Astrocyte of the hippocampus (primary cell): ENCODE results near the gene KAT6B.

ENCODE experiments used
- DNase-seq: peaks from one replicate; pipeline ENCODE4 v3.0.0; 2011; ENCODE audit warnings: low read depth, low spot score

KAT6B gene

DNA sequence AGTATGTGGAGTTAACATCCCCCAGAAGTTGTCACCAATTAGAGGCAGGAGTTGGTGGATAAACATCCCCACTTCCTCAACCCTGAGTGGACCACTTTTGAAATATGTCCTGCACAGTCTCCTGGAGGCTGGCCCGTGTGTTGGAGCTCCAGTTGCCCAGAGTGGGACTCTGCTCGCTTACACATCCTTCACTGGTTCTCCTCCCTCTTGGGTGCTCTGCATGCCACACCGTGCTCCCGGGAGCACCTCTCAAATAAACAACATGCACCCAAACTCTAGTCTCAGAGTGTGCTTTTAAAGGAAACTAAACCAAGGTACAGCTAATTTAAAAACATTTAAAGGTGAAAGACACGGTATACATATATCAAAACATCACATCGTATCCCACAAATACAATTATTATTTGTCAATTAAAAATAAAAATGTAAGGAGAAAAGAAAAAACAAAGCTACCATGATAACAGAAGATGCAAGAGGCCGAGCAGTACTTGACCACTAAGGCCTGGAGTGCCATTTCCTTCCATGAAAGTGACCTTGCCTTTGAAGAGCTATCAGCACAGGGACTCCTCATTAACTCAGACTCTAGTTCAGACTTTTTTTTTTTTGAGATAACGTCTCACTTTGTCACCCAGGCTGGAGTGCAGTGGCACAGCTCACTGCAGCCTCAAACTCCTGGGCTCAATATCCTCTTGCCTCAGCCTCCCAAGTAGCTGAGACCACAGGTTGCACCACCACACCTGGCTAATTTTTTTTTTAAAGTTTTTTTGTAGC is 237.2 kb downstream of the KAT6B start:
- DNase-seq, result no peak

DNA sequence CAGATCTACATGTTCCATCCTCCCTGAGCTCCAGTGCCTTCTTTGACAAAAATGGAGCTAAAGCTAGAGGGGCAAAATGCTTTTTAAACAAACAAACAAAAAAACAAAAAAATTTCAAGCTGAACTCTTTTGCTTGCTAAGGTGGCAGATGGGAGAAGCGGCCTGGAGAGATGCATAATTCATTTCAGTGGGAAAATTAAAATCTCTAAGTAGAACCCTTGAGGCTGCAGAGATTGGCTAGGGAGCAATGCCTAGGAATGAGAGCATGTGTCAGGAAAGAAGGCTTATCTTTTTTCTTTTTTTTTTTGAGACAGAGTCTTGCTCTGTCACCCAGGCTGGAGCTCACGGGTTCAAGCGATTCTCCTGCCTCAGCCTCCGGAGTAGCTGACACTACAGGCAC is 238.7 kb downstream of the KAT6B start:
- no peak for DNase-seq

DNA sequence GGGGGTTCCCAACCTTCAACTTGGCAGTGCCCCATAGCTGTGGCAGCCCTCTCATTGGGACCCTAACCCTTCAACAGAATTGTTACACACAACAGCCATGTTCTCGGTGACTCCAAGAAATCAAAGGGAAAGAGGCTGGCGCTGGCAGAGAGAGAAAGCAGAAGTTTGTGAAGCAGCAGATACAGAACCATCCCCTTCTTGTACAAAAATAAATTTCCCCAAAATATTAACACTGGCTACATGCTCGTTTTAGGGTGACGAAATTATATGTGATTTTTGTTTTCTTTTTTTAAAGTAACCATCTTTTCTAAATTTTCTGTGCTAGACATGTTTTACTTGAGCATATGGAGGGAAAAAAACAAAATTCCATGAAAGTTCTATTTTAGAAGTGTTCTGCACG is 239.9 kb downstream of the KAT6B start:
- no peak for DNase-seq

DNA sequence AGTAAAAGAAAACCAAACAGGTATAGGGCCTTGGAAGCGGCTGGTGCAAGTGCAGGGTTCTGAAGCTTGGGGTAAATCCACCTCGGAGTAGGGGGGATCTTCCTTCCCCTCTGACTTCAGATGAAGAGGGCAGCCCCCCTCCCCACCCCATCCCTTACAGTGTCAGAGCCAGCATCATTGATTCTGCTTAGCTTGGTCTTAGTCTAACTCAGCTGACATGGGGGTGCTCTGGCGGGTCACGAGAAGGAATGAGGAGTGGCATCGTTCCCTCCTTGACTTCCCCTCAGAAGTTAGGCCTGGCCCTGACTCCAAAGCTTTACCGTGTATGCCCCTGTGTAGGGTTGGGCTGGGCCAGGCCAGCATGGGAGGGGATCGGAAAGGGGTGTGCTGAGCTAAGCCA is 240.9 kb downstream of the KAT6B start:
- no peak for DNase-seq

DNA sequence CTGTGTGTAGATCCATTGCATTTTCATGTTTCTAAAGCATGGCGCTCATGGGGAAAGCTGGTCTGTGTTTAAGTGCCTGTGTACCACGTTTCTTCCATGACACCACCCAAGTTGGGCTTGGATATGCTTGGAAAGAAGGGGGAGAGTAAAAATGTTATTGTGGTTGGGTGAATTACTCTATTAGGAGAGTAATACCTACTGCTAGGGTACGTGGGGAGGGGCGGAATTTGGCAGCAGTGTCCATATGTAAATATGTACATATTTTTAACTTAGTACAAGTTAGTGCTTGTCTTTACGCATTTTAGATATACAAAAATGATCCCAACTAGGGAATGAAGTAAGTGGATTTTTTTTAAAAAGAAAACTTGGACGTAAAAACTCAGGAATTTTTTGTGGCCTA is 242.1 kb downstream of the KAT6B start:
- DNase-seq, result no peak

DNA sequence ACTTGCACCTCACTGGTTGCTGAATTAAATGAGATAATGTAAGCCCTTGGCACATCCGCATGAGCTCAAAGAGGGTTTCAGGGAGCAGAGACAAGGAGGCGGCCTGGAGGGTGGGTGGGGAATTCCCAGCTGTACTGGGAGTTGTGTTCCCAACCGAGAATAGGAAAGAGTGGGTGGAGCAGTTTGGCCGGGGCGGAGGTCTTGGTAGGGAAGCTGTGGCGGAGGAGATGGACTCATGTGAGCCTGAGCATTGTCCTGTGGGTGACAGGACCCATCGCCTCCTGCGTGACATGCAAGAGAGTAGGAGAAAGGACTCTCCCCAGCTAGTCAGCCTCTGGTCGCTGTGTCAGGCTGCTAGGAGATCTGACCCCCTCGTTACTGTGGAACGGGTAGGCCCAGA is 244.1 kb downstream of the KAT6B start:
- DNase-seq, result no peak

DNA sequence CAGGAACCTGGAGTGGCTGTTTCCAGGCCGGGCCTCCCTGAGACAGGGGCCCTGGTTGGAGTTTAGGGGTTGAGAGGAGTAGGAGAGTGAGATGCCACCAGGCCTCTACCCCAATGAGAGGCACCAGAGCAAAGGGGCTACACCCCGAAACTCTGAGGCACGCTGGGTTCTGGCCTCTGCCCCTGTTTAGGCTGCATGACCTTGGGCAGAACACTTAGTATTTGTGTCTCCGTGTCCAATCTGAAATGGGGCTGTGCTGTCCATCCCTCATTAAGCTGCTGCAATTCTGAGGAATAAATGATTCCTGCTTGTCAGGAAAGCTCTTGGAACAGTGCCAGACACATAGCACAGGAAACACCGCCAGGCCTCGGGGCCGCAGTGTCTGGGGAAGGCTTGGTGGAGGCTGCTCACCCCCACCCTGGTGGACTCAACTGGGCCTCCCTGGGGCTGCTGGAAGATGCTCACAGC is 244.6 kb downstream of the KAT6B start:
- peak; percentile 45 for DNase-seq

DNA sequence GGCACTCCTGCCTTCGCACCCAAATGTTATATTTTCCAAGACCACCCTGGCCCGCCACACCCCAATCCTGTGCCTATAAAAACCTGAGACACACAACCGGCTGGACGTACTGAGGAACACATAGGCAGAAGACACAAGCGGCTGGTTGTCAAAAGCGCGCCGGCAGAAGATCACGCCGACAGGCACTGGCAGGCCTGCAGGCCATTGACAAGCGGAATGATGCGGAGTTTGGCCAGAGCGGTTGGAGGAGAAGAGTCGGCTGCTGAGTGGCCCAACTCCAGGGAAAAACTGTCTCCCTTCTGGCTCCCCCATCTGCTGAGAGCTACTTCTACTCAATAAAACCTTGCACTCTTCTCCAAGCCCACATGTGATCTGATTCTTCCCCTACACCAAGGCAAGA is 245.4 kb downstream of the KAT6B start:
- no peak for DNase-seq

DNA sequence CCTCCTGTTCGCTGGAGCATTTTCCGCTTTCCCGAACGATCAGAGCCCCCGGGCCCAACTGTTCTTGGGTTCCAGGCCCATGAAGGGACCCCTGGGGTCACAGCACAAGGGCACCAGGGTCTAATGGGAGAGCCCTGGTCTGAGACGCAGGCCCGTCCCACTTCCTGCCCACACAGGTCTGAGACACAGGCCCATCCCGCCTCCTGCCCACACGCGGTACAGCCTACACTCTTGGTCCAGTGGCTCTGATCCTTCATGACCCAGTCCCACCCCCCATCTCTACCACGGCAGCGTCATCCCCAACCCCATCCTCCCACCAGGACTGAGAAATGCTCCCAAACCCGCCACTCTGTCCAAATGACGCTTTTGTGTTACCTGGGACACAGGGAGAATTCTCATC is 246.3 kb downstream of the KAT6B start:
- no peak for DNase-seq

DNA sequence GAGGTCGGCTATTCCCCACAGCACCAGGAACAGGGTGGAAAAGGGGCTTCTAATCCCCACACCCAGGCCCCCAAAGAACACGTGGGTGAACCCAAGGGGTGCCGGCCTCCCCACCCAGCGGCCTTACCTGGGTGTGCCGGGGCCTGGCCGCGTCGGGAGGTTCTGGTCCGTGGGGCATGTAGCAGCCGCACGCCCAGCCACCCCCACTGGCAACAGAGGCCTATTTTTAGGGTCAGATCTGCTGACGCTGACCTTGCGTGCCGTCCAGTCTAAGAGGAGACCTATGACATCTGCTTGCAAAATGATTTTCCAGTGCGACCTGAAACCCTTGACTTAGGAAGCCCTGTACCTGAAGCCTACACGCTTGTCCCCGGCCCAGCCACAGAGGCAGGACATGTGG is 247.0 kb downstream of the KAT6B start:
- DNase-seq, result no peak

DNA sequence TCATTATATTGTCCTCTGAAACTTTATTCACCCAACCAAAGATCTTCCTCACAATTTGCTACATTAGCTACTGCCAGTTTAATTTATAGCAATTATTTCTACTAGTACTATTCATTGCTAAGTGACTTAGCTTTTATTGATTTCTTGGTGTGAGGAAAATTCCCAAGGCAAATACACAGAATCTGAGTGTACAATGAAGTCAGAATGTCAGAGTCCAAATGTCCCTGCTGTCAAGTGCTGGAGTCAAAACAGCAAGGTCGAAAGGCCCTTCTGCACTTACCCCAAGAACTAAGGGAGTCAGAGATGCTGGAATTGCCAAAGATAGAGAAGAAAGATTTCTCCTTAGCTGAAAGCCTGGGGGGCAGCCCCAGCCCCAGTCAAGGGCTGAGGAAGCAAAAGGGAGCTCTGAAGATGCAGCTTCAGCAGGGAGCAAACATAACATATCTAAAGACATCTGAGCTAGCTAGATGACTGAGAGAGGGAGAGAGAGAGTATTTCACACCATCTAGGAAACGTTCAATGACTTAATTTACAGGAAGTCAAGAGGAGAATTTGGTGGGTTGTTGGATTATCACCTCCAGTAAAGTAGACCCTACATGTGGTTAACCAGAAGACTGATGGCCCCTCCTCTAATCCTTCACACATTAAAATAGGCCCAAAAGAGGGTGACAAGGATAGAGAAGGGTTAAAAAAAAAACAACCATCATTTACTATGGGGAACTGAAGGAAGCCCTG is 248.5 kb downstream of the KAT6B start:
- DNase-seq, result no peak

DNA sequence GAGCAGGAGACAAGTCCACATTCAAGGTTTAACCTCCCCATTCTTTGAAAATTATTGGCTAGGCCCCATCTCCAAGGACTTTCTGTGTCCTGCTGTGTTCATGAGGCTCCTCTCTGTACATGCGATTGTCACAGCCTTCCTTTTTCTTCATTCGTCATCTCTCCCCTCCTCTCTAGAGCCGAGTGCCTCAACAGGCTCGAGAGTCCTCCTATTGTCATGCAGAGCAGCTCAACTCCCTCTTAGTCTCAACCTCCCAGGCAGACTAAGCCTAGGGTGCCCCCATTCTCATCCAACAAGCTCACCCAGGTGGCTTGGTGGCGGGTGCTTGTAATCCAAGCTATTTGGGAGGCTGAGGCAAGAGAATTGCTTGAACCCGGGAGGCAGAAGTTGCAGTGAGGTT is 249.9 kb downstream of the KAT6B start:
- DNase-seq, result no peak

DNA sequence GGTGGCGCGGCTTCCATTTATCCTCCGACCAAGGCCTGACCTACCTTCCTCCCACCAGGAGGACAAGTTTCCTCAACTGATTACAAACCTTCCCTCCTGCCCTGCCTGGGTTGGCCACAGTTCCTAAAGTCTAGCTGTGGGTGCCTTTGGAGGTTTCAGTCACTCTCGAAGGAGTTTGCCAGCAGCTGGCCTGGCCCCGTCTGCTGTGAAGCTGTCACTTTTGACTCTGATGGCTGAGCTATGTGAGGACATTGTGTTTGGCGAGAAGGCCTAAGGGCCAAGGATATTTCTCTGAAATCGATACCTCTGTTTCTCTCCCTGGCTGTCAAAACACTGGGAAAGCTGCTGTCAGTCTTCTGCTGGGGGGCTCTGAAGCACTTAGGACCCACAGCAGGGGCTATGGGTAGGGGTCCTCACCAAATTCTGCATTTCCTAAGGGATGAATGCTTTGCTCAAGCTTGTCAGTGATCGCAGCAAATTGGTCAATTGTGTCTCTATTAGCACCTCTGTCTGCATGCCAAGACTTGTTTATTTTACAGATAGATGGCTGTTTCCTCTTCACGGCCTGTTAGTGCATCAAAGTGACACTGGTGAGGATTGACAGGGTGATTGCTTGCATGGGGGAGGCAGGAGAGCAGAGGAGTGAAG is 253.2 kb downstream of the KAT6B start:
- DNase-seq, result no peak

DNA sequence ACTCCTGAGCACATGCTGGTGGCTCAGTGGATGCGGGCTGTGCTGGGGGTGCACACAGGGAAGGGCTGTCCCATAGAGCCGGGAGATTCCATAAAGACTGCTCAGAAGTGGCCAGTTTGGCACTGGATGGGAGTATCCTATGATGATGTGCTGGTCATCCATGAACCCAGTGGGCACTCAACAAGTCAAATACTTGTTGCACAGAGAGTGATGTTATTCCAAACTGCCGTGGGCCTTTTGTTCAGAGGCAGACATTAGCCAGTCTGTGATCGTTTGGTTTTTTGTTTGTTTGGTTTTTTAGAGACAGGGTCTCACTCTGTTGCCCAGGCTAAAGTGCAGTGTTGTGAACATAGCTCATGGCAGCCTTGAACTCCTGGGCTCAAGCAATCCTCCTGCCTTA is 254.2 kb downstream of the KAT6B start:
- DNase-seq, result no peak

DNA sequence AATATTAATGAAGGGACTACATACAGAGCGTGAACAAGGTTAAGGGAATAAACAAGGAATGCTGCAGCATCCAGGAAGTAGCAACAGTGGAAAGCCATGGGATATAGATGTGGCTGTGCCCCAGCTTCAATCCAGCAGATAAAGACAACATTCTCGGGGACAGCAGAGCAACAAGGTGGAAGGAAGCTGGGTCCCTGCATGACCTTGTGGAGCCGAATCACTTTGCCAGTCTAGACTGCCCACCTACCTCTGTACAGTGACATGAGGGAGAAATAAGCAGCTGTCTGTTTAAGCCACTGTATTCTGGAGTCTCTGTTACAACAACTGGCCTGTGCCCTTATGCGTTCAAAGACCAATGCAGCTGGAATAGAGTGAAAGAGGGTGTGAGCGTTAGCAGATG is 255.0 kb downstream of the KAT6B start:
- no peak for DNase-seq
